Body of pancreas (tissue), 4 donors: Measurements from ENCODE around the gene ERICH3.

ENCODE experiments used
- CTCF ChIP-seq, 7 experiments: fragments of 450-650 bp in 4 of 7; fragments of 200-600 bp in 3 of 7; sonication (generic) in 3 of 7; IDR thresholded peaks; one replicate each; pipeline ENCODE4 v1.5.1; 2016 to 2019; ENCODE audit warnings: antibody characterized with exemption in 7 of 7
- POLR2A ChIP-seq, 3 donors: fragments of 450-650 bp; IDR thresholded peaks; one replicate each; pipeline ENCODE4 v1.6.1; 2016; ENCODE audit warnings: antibody characterized with exemption in 3 of 3, mild to moderate bottlenecking in 2 of 3

- TF ChIP-seq CTCF (IDR thresholded peaks at IDR 0.05) (no peak), POLR2A (IDR thresholded peaks at IDR 0.05) (no peak)
Measured at GRCh38 chr1:74611887-74612286, 61.7 kb downstream of the ERICH3 start.
